ENCODE data around the gene ZC2HC1B.
A peak's percentile ranks its signal among the peaks of the same experiment; 100 is the strongest.

ZC2HC1B gene

DNA sequence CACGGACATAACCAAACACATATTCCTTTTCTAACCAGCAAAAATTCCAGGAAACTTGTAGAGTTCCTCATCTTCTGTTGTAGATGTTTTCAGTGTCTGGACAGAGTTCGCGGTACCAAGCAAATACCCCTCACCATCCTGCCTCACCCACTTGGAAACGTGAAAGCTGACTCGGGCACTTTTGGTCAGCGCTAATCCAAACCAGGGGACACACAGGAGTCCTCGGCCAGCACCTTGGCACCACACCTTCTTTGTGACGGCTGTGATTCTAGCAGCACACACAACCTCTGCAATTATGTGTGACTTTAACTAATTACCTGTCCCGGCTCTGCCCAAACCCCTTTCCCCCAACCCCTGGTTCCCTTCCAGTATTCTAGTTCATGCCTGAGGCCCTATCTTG lies 85.7 kb downstream of the ZC2HC1B start:
- Mint-ChIP-seq H3K4me3 (no peak overlapping the region), H3K27me3 (ENCODE audit: low read depth) (no peaks in the 10 kb centered on the region), H3K27ac (peak overlapping the region in 1 of 3 experiments; percentile 33), H3K36me3 (ENCODE audit: low read depth) (peaks cover 41% of the 10 kb centered on the region), H3K4me1 (peaks cover 7% of the 10 kb centered on the region), H3K9me3 (peaks cover 4% of the 10 kb centered on the region)
- TF ChIP-seq, protein P1, sequence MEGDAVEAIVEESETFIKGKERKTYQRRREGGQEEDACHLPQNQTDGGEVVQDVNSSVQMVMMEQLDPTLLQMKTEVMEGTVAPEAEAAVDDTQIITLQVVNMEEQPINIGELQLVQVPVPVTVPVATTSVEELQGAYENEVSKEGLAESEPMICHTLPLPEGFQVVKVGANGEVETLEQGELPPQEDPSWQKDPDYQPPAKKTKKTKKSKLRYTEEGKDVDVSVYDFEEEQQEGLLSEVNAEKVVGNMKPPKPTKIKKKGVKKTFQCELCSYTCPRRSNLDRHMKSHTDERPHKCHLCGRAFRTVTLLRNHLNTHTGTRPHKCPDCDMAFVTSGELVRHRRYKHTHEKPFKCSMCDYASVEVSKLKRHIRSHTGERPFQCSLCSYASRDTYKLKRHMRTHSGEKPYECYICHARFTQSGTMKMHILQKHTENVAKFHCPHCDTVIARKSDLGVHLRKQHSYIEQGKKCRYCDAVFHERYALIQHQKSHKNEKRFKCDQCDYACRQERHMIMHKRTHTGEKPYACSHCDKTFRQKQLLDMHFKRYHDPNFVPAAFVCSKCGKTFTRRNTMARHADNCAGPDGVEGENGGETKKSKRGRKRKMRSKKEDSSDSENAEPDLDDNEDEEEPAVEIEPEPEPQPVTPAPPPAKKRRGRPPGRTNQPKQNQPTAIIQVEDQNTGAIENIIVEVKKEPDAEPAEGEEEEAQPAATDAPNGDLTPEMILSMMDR (IDR thresholded peaks at IDR 0.05; ENCODE audit: unreplicated experiment in 3 of 3): no peak

DNA sequence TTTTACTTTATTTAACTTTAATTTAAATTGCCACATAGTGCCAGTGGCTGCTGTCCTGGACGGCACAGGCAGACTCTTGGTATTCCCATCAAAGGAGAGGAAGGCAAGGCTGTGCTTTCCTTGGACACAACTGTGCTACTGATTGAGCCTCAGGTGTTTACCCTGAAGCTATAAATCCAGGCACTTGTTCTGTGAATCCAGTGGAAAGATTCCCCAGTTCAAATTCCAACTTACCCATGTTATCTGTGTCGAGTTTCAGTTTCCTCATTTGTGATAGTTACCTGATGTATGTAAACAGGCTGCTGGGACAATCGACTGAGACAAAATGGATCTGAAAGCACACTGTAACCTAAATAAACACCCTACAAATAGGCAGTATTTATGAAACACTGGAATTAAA lies 86.6 kb downstream of the ZC2HC1B start:
- H3K36me3 Mint-ChIP-seq (ENCODE audit: low read depth): peaks cover 41% of the 10 kb centered on the region
- no peaks in the 10 kb centered on the region for H3K27me3 Mint-ChIP-seq (ENCODE audit: low read depth)
- H3K9me3 Mint-ChIP-seq: peaks cover 4% of the 10 kb centered on the region
- no peak overlapping the region for H3K27ac Mint-ChIP-seq
- peaks cover 7% of the 10 kb centered on the region for H3K4me1 Mint-ChIP-seq
- no peak overlapping the region for H3K4me3 Mint-ChIP-seq
- TF ChIP-seq, protein P1 (IDR thresholded peaks at IDR 0.05; ENCODE audit: unreplicated experiment in 3 of 3): no peak

DNA sequence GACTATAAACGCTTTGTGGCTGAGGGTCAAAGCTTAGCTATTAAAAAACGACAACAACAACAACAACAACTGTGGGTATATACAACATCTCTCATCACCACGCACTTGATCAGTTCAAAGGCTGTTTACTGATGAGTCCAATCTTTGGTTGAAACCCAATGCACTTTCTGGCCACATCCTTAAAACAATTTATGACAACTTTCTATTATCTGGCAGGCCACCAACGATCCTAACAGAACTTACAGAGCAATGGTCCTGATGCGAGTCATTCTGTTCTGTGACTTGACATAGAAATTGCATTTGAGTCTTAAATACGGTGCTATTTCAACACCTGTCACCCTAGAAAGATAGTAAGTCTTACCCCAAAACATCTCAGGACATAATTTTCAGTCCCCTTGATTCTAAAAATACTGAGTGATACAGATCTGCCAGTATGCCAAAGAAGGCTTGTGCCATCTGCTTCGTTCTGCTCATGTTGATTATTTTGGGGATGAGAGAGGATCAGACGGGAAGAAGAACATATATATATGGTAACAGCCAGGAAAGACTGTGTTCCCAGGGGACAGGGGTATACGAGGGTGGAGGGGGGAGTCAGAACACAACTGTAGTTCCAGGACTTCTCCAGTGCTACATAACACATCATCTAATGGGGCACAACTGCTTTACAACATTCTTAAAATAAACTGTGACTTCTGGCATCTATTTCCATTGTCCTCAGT lies 87.9 kb downstream of the ZC2HC1B start:
- TF ChIP-seq, protein P1 (IDR thresholded peaks at IDR 0.05; ENCODE audit: unreplicated experiment in 3 of 3): no peak
- Mint-ChIP-seq H3K27me3 (ENCODE audit: low read depth) (no peaks in the 10 kb centered on the region), H3K4me3 (no peak overlapping the region), H3K4me1 (peaks cover 7% of the 10 kb centered on the region), H3K27ac (no peak overlapping the region), H3K36me3 (ENCODE audit: low read depth) (peaks cover 31% of the 10 kb centered on the region), H3K9me3 (peaks cover 2% of the 10 kb centered on the region)

DNA sequence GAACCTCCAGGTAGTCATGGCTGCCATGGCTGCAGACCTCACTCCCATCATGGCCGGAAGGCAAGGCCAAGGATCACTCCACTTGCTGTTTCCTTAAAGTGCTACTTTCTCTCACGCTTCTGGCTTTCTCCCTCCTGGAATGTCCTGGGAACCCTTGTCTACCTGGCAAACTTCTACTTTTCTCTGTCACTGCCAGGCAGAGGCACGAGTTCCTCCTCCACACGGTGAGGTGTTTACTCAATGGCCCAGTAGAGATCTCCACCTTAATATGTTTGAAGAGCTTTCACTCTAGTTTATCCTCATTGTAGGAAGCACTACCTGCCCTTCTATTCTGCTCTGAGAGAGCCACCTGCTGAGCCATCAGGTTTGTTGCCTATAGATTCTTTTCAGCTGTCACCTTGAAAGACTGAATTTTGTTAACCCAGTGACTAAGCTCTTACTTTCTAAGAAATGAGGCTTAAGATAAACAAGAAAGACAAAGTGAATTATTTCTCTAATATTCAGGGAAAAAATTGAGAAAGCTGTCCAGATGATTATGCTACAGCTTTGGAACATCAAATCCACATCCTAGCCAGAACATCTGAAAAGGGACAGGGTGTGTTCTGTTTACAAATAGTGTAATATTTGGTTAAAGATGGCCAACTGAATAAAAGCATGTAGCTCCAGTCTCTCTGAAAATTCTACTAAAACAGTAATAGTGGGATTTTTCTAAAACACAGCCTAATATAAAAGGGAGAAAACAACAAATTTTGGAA lies 88.8 kb downstream of the ZC2HC1B start:
- H3K4me3 Mint-ChIP-seq: no peak overlapping the region
- no peaks in the 10 kb centered on the region for H3K9me3 Mint-ChIP-seq
- TF ChIP-seq, protein P1 (IDR thresholded peaks at IDR 0.05; ENCODE audit: unreplicated experiment in 3 of 3): no peak
- H3K27me3 Mint-ChIP-seq (ENCODE audit: low read depth): no peaks in the 10 kb centered on the region
- no peak overlapping the region for H3K27ac Mint-ChIP-seq
- H3K4me1 Mint-ChIP-seq: peaks cover 13% of the 10 kb centered on the region
- H3K36me3 Mint-ChIP-seq (ENCODE audit: low read depth): peaks cover 27% of the 10 kb centered on the region

DNA sequence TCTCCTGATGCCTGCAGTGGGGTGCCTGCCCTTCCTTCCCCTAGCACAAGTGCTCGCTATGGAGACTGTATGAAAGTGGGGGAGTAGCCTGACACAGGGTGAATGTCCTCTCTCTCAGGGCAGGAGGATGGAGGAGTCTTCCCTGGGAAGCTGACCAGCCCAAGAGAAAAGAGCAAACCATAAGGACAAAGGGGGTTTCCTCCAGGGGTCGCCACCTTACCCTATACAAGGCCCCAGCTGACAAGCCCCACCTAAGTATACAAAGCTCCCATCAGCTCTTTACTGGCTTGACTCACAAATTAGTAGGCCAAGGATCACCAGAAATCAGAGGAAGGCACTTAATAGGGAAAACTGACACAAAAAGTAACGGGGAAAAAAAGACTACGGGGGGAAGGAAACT lies 89.6 kb downstream of the ZC2HC1B start:
- H3K27me3 Mint-ChIP-seq (ENCODE audit: low read depth): no peaks in the 10 kb centered on the region
- H3K36me3 Mint-ChIP-seq (ENCODE audit: low read depth): peaks cover 19% of the 10 kb centered on the region
- H3K4me3 Mint-ChIP-seq: no peak overlapping the region
- no peaks in the 10 kb centered on the region for H3K9me3 Mint-ChIP-seq
- TF ChIP-seq, protein P1 (IDR thresholded peaks at IDR 0.05; ENCODE audit: unreplicated experiment in 3 of 3): no peak
- no peak overlapping the region for H3K27ac Mint-ChIP-seq
- peaks cover 20% of the 10 kb centered on the region for H3K4me1 Mint-ChIP-seq
